Suprapubic skin (tissue), 4 donors: ENCODE measurements around the gene EYA2.

Experiments used
- CTCF ChIP-seq, 2 donors: fragments of 200-600 bp in 1 of 2; fragments of 450-650 bp in 1 of 2; sonication (generic) in 1 of 2; IDR thresholded peaks; one replicate each; pipeline ENCODE4 v1.5.1; 2016 to 2019; ENCODE audit warnings: antibody characterized with exemption in 2 of 2, mild to moderate bottlenecking in 1 of 2, moderate library complexity in 1 of 2
- POLR2A ChIP-seq, 2 donors: fragments of 450-650 bp; IDR thresholded peaks; one replicate each; pipeline ENCODE4 v1.6.1; 2017; ENCODE audit warnings: antibody characterized with exemption in 2 of 2, mild to moderate bottlenecking in 2 of 2, moderate library complexity in 2 of 2
- POLR2AphosphoS5 ChIP-seq, 3 donors: sonication (generic); formaldehyde crosslinking; IDR thresholded peaks; one replicate each; pipeline ENCODE4 v1.6.1; 2017; ENCODE audit warnings: antibody characterized with exemption in 3 of 3

GRCh38 chr20:47125758-47126591, 231.3 kb downstream of the EYA2 start:
- TF ChIP-seq CTCF (IDR thresholded peaks at IDR 0.05) (no peak), POLR2A (IDR thresholded peaks at IDR 0.05) (no peak), POLR2AphosphoS5 (IDR thresholded peaks at IDR 0.05) (no peak)
